Measurements from ENCODE around the gene PAX4.

Gene PAX4

GRCh38 chr7:127618042-127618441 lies at the start of gene PAX4:
TSS of gene PAX4 (minus strand) at chr7:127618142. CDS start at chr7:127615928, 2,214 bp downstream.
- no peak for DNase-seq (ENCODE audit: low read depth in 2 of 2, low spot score in 1 of 2)

- no peak for DNase-seq (ENCODE audit: low read depth in 2 of 2, low spot score in 1 of 2)
Measured at GRCh38 chr7:127667017-127667670, 49.2 kb upstream of the PAX4 start.

GRCh38 chr7:127666602-127667001 lies 48.7 kb upstream of the PAX4 start:
- no peak for DNase-seq (ENCODE audit: low read depth in 2 of 2, low spot score in 1 of 2)

GRCh38 chr7:127665922-127666321 lies 48.0 kb upstream of the PAX4 start:
- no peak for DNase-seq (ENCODE audit: low read depth in 2 of 2, low spot score in 1 of 2)

GRCh38 chr7:127658970-127659630 lies 41.2 kb upstream of the PAX4 start:
- no peak for DNase-seq (ENCODE audit: low read depth in 2 of 2, low spot score in 1 of 2)

- no peak for DNase-seq (ENCODE audit: low read depth in 2 of 2, low spot score in 1 of 2)
Measured at GRCh38 chr7:127657500-127657899, 39.6 kb upstream of the PAX4 start.

- no peak for DNase-seq (ENCODE audit: low read depth in 2 of 2, low spot score in 1 of 2)
Measured at GRCh38 chr7:127655720-127656119, 37.8 kb upstream of the PAX4 start.

- no peak for DNase-seq (ENCODE audit: low read depth in 2 of 2, low spot score in 1 of 2)
Measured at GRCh38 chr7:127654404-127655394, 36.8 kb upstream of the PAX4 start.

- DNase-seq (ENCODE audit: low read depth in 2 of 2, low spot score in 1 of 2), result no peak
Measured at GRCh38 chr7:127653396-127653795, 35.5 kb upstream of the PAX4 start.

- no peak for DNase-seq (ENCODE audit: low read depth in 2 of 2, low spot score in 1 of 2)
Measured at GRCh38 chr7:127652333-127653248, 34.6 kb upstream of the PAX4 start.

GRCh38 chr7:127651556-127652332 lies 33.8 kb upstream of the PAX4 start, which contains the start of gene SND1:
TSS of gene SND1 (plus strand) at chr7:127652194. CDS start at chr7:127652374, 180 bp downstream.
- peak; percentile 98 for DNase-seq (ENCODE audit: low read depth in 2 of 2, low spot score in 1 of 2)

- no peak for DNase-seq (ENCODE audit: low read depth in 2 of 2, low spot score in 1 of 2)
Measured at GRCh38 chr7:127650847-127651555, 33.1 kb upstream of the PAX4 start.

GRCh38 chr7:127648986-127649385 lies 31.0 kb upstream of the PAX4 start:
- no peak for DNase-seq (ENCODE audit: low read depth in 2 of 2, low spot score in 1 of 2)

GRCh38 chr7:127647636-127648035 lies 29.7 kb upstream of the PAX4 start:
- DNase-seq (ENCODE audit: low read depth in 2 of 2, low spot score in 1 of 2), result no peak

- no peak for DNase-seq (ENCODE audit: low read depth in 2 of 2, low spot score in 1 of 2)
Measured at GRCh38 chr7:127644484-127644883, 26.5 kb upstream of the PAX4 start.

GRCh38 chr7:127638197-127638596 lies 20.3 kb upstream of the PAX4 start:
- no peak for DNase-seq (ENCODE audit: low read depth in 2 of 2, low spot score in 1 of 2)

GRCh38 chr7:127635659-127636285 lies 17.8 kb upstream of the PAX4 start:
- no peak for DNase-seq (ENCODE audit: low read depth in 2 of 2, low spot score in 1 of 2)

- no peak for DNase-seq (ENCODE audit: low read depth in 2 of 2, low spot score in 1 of 2)
Measured at GRCh38 chr7:127632276-127632910, 14.5 kb upstream of the PAX4 start.
